ENCODE data around the gene NPC2. TPM values are rescaled to one million over a fixed set of nuclear protein-coding genes. Genes with fewer than 3 reads are reported as not detected.

NPC2 gene
- total and polyA plus RNA-seq, 9 of the 15 experiments (the other 6 are each of a cell fraction or from before 2014, with no cell fraction given) = 16.6 to 74.1 (median 32.6) TPM

DNA sequence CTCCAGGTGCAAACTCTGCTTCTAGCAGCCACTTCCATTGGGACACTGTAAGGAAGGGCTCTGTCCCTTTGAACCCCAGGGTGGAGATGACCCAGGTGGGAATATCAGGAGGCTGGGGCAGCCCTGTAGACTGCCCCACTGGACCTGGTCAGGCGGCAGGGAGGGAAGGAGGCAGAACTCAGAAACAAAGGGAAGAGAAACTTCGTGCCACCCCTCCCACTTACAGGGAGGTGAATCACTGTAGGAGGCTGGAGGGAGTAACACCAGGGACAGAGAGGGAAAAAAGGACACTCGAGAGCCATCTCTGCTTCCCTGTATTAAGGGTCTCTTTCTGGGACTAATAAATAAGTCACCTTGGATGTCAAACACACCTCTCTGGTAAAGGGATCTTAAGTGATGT is 37.9 kb upstream of the NPC2 start (continued):
- TF ChIP-seq, protein P1, sequence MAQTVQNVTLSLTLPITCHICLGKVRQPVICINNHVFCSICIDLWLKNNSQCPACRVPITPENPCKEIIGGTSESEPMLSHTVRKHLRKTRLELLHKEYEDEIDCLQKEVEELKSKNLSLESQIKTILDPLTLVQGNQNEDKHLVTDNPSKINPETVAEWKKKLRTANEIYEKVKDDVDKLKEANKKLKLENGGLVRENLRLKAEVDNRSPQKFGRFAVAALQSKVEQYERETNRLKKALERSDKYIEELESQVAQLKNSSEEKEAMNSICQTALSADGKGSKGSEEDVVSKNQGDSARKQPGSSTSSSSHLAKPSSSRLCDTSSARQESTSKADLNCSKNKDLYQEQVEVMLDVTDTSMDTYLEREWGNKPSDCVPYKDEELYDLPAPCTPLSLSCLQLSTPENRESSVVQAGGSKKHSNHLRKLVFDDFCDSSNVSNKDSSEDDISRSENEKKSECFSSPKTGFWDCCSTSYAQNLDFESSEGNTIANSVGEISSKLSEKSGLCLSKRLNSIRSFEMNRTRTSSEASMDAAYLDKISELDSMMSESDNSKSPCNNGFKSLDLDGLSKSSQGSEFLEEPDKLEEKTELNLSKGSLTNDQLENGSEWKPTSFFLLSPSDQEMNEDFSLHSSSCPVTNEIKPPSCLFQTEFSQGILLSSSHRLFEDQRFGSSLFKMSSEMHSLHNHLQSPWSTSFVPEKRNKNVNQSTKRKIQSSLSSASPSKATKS (CRISPR knock-in tag; IDR thresholded peaks at IDR 0.05) = no peak
- TF ChIP-seq NR2F6 (CRISPR knock-in tag; IDR thresholded peaks at IDR 0.05) (no peak), TEAD4 (IDR thresholded peaks at IDR 0.05; ENCODE audit: low read length) (no peak), TEAD4 (CRISPR knock-in tag; IDR thresholded peaks at IDR 0.05; ENCODE audit: borderline replicate concordance) (no peak), ZNF133 (CRISPR knock-in tag; IDR thresholded peaks at IDR 0.05) (no peak), NFRKB (IDR thresholded peaks at IDR 0.05; ENCODE audit: low read depth) (no peak), HNRNPK (IDR thresholded peaks at IDR 0.05; ENCODE audit: low read depth, low read length, poor library complexity, severe bottlenecking) (no peak)
- TF ChIP-seq, protein P2, sequence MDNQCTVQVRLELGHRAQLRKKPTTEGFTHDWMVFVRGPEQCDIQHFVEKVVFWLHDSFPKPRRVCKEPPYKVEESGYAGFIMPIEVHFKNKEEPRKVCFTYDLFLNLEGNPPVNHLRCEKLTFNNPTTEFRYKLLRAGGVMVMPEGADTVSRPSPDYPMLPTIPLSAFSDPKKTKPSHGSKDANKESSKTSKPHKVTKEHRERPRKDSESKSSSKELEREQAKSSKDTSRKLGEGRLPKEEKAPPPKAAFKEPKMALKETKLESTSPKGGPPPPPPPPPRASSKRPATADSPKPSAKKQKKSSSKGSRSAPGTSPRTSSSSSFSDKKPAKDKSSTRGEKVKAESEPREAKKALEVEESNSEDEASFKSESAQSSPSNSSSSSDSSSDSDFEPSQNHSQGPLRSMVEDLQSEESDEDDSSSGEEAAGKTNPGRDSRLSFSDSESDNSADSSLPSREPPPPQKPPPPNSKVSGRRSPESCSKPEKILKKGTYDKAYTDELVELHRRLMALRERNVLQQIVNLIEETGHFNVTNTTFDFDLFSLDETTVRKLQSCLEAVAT (IDR thresholded peaks at IDR 0.05) = no peak

DNA sequence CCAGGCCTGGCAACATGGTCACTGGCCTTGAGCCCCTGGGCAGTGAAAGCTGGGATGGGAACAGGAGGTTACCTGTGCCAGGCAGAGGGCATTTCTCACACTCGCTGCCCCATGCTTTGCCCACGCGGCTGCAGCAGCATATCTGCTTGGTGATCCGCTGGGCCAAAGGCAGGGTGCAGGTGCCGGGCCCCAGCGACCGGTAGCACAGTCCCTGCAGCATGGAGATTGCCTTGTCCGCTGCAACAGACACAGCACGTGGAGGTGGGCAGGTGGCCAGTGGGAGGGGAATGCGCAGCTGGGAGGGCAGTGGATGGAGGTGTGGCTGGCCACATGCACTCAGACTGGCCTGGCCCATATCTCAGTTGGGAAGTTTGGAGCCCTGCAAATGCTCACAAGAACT is 35.8 kb upstream of the NPC2 start:
- no peak for DNase-seq (ENCODE audit: extremely low read depth in 1 of 4, low spot score in 3 of 4)
- BruUV-seq (replicated peaks) = no TSS peak
- H3K27ac ChIP-seq (ENCODE audit: extremely low read depth, low read depth, low read length) = no peak overlapping the region
- no peaks in the 10 kb centered on the region for H3K9me1 ChIP-seq (ENCODE audit: control insufficient read depth, insufficient read depth, low read length)
- ChIA-PET CTCF (ENCODE audit: low intra/inter-chr PET ratio) (no interaction called here), POLR2A (no interaction called here)
- H2AFZ ChIP-seq (ENCODE audit: low read depth, low read length) = no peak overlapping the region
- peaks cover 0 to 24% of the 10 kb centered on the region in 2 experiments; a peak in 2 of 5 replicates for H3K27me3 ChIP-seq (ENCODE audit: control insufficient read depth in 2 of 2, insufficient read depth in 2 of 2, low read length in 2 of 2)
- no peak overlapping the region for H3K4me2 ChIP-seq (ENCODE audit: insufficient read depth, low read length)
- no peak overlapping the region for H3K4me3 ChIP-seq
- 18% methylated on average over 9 of the region's 10 CpGs for WGBS (ENCODE audit: insufficient coverage, low coverage, missing lambda C conversion rate)
- FAIRE-seq = no peak
- intact Hi-C loops (cut with micrococcal nuclease) (no loop called here), in situ Hi-C loops (cut with MboI) (no loop called here)
- no peaks in the 10 kb centered on the region for H3K36me3 ChIP-seq (ENCODE audit: control insufficient read depth, insufficient read depth, low read length)
- no peak overlapping the region for H3K9ac ChIP-seq (ENCODE audit: insufficient read depth in 1 of 2, low read depth in 2 of 2, low read length in 2 of 2)
- H4K20me1 ChIP-seq (replicated peaks; ENCODE audit: control insufficient read depth, insufficient read depth, low read length) = no peaks in the 10 kb centered on the region
- peaks cover 0 to 16% of the 10 kb centered on the region in 2 experiments; a peak in 3 of 5 replicates for H3K4me1 ChIP-seq (replicated peaks in 1 of 2; ENCODE audit: control insufficient read depth in 2 of 2, insufficient read depth in 2 of 2, low read length in 2 of 2)
- no peak for ATAC-seq
- no peaks in the 10 kb centered on the region for H3K79me2 ChIP-seq (ENCODE audit: control insufficient read depth, insufficient read depth, low read length)
- no peaks in the 10 kb centered on the region for H3K9me3 ChIP-seq (replicated peaks; ENCODE audit: control insufficient read depth, insufficient read depth, low read depth, low read length)
- peak; percentile 35; the same call in 1 of the 2 replicates for TF ChIP-seq CBFA2T2 (conservative IDR thresholded peaks at IDR 0.05)
- TF ChIP-seq ZNF24 (IDR thresholded peaks at IDR 0.05) = no peak
- no peak for TF ChIP-seq ZZZ3 (IDR thresholded peaks at IDR 0.05)
- TF ChIP-seq, protein P3, sequence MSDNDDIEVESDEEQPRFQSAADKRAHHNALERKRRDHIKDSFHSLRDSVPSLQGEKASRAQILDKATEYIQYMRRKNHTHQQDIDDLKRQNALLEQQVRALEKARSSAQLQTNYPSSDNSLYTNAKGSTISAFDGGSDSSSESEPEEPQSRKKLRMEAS (CRISPR knock-in tag; IDR thresholded peaks at IDR 0.05) = peak; percentile 32; the same call in 1 of the 2 replicates
- TF ChIP-seq, protein P4, sequence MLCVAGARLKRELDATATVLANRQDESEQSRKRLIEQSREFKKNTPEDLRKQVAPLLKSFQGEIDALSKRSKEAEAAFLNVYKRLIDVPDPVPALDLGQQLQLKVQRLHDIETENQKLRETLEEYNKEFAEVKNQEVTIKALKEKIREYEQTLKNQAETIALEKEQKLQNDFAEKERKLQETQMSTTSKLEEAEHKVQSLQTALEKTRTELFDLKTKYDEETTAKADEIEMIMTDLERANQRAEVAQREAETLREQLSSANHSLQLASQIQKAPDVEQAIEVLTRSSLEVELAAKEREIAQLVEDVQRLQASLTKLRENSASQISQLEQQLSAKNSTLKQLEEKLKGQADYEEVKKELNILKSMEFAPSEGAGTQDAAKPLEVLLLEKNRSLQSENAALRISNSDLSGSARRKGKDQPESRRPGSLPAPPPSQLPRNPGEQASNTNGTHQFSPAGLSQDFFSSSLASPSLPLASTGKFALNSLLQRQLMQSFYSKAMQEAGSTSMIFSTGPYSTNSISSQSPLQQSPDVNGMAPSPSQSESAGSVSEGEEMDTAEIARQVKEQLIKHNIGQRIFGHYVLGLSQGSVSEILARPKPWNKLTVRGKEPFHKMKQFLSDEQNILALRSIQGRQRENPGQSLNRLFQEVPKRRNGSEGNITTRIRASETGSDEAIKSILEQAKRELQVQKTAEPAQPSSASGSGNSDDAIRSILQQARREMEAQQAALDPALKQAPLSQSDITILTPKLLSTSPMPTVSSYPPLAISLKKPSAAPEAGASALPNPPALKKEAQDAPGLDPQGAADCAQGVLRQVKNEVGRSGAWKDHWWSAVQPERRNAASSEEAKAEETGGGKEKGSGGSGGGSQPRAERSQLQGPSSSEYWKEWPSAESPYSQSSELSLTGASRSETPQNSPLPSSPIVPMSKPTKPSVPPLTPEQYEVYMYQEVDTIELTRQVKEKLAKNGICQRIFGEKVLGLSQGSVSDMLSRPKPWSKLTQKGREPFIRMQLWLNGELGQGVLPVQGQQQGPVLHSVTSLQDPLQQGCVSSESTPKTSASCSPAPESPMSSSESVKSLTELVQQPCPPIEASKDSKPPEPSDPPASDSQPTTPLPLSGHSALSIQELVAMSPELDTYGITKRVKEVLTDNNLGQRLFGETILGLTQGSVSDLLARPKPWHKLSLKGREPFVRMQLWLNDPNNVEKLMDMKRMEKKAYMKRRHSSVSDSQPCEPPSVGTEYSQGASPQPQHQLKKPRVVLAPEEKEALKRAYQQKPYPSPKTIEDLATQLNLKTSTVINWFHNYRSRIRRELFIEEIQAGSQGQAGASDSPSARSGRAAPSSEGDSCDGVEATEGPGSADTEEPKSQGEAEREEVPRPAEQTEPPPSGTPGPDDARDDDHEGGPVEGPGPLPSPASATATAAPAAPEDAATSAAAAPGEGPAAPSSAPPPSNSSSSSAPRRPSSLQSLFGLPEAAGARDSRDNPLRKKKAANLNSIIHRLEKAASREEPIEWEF (CRISPR knock-in tag; IDR thresholded peaks at IDR 0.05) = no peak
- no peak for TF ChIP-seq TSC22D4 (tag; IDR thresholded peaks at IDR 0.05)

All from K562 (cell line).